Measurements from ENCODE around the gene CLCN2.
A peak's percentile ranks its signal among the peaks of the same experiment; 100 is the strongest.

DNA sequence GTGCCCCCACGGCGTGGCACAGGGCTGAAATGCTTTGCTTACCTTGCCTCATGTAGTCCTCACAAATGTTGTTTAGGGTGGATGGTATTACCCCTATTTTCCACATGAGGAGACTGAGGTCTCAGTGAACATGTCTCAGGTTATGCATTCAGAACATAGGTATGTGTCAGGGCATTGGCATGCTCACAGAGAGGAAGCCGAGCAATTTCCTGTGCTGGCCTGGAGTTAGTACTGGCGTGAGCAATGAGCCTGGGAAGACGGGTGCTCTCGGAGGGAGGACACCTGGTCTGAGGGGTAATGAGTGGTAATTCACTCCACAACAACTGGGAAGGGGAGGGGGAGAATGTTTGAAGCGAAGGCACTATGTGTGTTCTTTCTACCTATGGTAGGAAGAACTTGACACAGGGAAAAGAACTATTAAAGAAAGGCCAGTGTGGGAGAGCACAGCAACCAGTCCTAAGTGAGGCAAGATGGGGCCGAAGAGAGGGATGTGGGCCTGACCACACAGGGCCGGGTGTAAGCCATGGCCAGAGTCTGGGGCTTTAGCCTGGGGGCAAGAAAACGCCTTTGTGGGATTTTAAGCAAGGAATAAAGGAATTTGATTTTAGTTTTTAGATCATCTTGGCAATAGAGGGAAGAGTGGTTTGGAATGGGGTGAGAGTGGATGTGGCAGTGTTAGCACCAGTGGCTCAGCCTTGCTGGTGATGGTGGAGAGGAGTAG lies 28.9 kb downstream of the CLCN2 start:
- TF ChIP-seq, protein P1, sequence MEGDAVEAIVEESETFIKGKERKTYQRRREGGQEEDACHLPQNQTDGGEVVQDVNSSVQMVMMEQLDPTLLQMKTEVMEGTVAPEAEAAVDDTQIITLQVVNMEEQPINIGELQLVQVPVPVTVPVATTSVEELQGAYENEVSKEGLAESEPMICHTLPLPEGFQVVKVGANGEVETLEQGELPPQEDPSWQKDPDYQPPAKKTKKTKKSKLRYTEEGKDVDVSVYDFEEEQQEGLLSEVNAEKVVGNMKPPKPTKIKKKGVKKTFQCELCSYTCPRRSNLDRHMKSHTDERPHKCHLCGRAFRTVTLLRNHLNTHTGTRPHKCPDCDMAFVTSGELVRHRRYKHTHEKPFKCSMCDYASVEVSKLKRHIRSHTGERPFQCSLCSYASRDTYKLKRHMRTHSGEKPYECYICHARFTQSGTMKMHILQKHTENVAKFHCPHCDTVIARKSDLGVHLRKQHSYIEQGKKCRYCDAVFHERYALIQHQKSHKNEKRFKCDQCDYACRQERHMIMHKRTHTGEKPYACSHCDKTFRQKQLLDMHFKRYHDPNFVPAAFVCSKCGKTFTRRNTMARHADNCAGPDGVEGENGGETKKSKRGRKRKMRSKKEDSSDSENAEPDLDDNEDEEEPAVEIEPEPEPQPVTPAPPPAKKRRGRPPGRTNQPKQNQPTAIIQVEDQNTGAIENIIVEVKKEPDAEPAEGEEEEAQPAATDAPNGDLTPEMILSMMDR (IDR thresholded peaks at IDR 0.05) = no peak
- TF ChIP-seq EP300 (IDR thresholded peaks at IDR 0.05; ENCODE audit: low read depth) (no peak), POLR2AphosphoS5 (IDR thresholded peaks at IDR 0.05) (peak in 1 of 3 donors; percentile 16)
